Measurements from ENCODE around the gene GPATCH2.
A peak's percentile ranks its signal among the peaks of the same experiment; 100 is the strongest.
"Not testable (repeated sequence)": the region's sequence is repeated elsewhere in the genome, so short reads cannot be mapped to it uniquely, and the experiment has no call there.

The GPATCH2 gene

GRCh38 chr1:217435204-217435603 lies 195.7 kb downstream of the GPATCH2 start:
- peak in 2 of 3 experiments; percentile 11 to 71 for DNase-seq

GRCh38 chr1:217433664-217434063 lies 197.2 kb downstream of the GPATCH2 start:
- DNase-seq: no peak

DNA sequence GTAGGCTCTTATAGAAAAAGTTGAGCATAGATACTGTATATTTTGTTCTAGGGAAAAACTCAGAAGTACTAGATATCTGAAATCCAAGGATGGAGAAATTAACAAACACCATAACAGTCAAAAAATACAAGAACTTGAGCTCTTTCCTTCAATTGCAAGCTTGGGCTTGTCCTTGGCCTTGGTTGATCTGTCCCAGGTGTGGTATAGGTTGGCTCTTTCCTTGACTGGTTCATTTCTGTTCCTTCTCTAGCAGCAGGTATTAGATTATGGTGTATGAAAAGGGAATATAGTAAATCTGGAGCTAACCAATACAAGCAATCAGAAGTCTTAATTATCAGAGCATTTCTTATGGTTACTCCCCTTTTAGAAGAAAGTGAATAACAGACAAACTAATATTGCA lies 198.6 kb downstream of the GPATCH2 start:
- no peak for DNase-seq

DNA sequence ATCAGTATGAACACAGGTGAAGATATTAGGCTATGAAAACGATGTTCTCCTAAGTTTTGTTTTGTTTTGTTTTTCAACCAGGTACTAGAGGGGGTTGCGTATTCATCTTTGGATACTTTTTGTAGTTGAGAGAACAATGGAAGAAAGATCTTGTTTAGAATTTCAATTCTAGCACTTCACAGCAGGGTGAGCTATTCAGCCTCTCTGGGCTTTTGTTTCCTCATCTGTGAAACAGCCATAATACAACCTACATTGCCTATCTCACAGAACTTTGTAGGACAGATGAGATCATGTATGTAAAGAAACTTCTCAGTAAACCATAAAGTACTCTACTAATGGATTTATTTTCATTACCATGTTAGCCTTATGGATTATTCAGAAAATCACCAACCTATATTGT lies 199.5 kb downstream of the GPATCH2 start:
- peak in 1 of 3 experiments; percentile 23 for DNase-seq

DNA sequence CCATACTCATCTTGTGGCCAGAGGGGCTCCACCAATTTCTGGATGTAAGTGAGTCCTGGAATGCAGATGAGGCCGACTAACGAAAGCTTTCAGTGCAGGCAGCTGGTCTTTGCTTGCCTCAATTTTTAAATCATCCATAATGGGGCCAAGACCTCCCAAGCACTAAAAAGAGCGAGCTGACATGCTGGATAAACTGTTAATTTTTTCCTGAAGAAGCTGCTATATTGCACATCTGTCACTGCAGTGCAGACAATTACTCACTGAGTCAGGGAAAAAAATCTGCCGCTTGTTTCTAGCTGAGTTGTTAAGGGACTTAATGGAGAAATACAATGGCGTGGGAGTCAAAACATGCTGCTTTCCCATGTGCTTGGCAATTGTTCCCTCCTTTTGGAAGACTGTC lies 205.5 kb downstream of the GPATCH2 start:
- DNase-seq: no peak

- no peak for DNase-seq
Measured at GRCh38 chr1:217419194-217419551, 211.7 kb downstream of the GPATCH2 start.

DNA sequence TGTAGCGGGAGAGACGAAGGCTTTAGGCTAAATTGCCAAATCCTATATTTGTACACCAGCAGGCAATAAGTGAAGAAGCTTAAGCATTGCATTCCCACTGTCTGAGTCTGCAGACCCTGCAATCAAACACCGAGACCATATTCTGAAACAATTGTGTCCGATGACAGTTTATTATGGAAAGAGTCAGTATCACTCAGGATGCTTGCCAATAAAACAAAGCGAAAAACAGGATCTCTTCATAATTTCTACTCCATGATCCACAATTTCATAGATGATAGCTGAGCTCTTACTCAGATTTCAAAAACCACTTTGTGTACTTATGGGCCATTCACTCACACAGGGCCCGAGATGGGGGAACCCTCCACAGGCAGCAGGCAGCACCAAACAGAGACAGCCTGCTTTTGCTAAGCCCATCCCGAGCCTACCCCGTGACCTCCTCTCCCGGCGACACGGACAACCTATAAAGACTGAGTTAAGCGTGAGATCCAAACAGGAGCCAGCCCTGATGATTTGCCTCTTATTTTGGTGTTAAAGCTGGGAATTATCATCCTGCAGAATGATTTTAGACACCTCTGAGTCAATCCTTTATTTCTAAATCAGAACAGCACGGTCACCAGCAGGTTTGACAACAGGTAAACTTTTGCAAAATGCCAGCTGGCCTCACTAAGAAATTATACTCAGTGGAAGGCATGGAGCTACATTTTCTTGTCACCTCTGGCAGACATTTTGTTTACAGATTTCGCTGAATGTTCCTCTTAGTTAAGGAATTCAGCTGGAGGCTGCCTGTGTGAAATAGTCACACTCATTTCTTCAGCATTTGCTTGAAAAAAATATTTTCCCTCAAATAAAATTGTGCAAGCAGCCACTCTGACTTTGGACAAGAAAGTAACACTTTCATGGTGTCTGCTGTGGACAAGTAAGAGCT lies 212.4 kb downstream of the GPATCH2 start:
- DNase-seq: no peak

GRCh38 chr1:217417363-217417762 lies 213.5 kb downstream of the GPATCH2 start:
- DNase-seq: no peak

GRCh38 chr1:217407534-217408001 lies 223.3 kb downstream of the GPATCH2 start:
- DNase-seq: no peak

GRCh38 chr1:217403026-217403720 lies 227.7 kb downstream of the GPATCH2 start:
- peak in 1 of 3 experiments; percentile 5 for DNase-seq

- no peak for DNase-seq
Measured at GRCh38 chr1:217402301-217402700, 228.6 kb downstream of the GPATCH2 start.

- peak in 2 of 3 experiments; percentile 8 to 31 for DNase-seq
Measured at GRCh38 chr1:217393896-217394295, 237.0 kb downstream of the GPATCH2 start.

- DNase-seq: no peak
Measured at GRCh38 chr1:217392441-217392840, 238.4 kb downstream of the GPATCH2 start.

DNA sequence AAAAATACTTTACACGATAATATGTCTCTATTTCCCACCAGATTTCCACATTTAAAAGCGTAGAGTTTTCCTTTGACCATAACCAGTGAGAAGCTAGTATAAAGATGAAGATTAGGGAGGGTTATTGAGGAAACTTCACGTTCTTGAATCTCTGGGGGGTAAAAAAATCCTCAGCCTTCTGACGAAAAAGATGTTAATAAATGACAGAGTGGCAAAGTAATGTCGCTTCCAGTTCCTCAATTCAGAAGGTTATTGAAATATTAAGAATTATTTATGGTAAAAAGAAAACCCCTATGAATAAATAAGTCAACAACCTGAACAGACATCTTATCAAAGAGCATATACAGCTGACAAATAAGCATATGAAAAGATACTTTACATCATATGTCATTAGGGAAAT lies 241.0 kb downstream of the GPATCH2 start:
- no peak for DNase-seq

- DNase-seq: no peak
Measured at GRCh38 chr1:217388522-217389065, 242.3 kb downstream of the GPATCH2 start.

GRCh38 chr1:217381773-217382172 lies 249.1 kb downstream of the GPATCH2 start:
- not testable (repeated sequence) for DNase-seq

DNA sequence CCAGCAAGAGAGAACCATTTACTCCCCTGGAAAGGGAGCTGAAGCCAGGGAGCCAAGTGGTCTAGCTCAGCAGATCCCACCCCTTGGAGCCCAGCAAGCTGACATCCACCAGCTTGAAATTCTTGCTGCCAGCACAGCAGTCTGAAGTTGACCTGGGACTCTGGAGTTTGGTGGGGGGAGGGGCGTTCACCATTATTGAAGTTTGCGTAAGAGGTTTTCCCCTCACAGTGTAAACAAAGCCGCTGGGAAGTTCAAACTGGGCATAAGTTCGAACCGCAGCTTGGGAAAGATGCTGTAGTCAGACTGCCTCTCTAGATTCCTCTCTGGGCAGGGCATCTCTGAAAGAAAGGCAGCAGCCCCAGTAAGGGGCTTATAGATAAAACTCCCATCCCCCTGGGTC lies 251.1 kb downstream of the GPATCH2 start:
- DNase-seq: not testable (repeated sequence)

DNA sequence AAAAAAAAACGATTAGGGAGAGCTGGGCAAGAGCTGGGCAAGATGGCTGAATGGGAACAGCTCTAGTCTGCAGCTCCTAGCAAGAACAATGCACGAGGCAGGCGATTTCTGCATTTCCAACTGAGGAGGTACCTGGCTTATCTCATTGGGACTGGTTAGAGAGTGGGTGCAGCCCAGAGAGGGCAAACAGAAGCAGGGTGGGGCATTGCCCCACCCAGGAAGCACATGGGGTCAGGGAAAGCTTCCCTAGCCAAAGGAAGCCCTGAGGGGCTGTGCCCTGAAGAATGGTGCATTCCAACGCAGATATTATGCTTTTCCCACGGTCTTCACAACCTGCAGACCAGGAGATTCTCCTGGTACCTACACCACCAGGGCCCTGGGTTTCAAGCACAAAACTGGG lies 251.6 kb downstream of the GPATCH2 start:
- DNase-seq: no peak

All from NCI-H1417 (cell line).